HG02885 (cell line): ENCODE data around the gene EIPR1.
"Not testable (repeated sequence)": the region's sequence is repeated elsewhere in the genome, so short reads cannot be mapped to it uniquely, and the experiment has no call there.

Experiments used
- ATAC-seq: cut with Tn5 transposase; IDR thresholded peaks from one replicate; pipeline ENCODE4 v1.9.1; 2021; ENCODE audit warnings: mild to moderate bottlenecking; ENCODE audit not compliant: unreplicated experiment, poor library complexity

Gene EIPR1

GRCh38 chr2:3184167-3184566, 193.5 kb downstream of the EIPR1 start:
- ATAC-seq = no peak

- no peak for ATAC-seq
These were observed 193.9 kb downstream of the EIPR1 start for GRCh38 chr2:3183766-3184165.

GRCh38 chr2:3182848-3183247, 194.8 kb downstream of the EIPR1 start:
- ATAC-seq = no peak

GRCh38 chr2:3181416-3182010, 196.1 kb downstream of the EIPR1 start:
- no peak for ATAC-seq

GRCh38 chr2:3180909-3181221, 196.8 kb downstream of the EIPR1 start:
- ATAC-seq = not testable (repeated sequence)

GRCh38 chr2:3180082-3180908, 197.3 kb downstream of the EIPR1 start:
- no peak for ATAC-seq

GRCh38 chr2:3179626-3180025, 198.0 kb downstream of the EIPR1 start:
- ATAC-seq = no peak

GRCh38 chr2:3179208-3179607, 198.4 kb downstream of the EIPR1 start:
- ATAC-seq = no peak

- ATAC-seq = no peak
These were observed 199.0 kb downstream of the EIPR1 start for GRCh38 chr2:3178578-3179031.

- ATAC-seq = no peak
These were observed 199.6 kb downstream of the EIPR1 start for GRCh38 chr2:3177891-3178577.

GRCh38 chr2:3176869-3177255, 200.8 kb downstream of the EIPR1 start:
- ATAC-seq = no peak

- no peak for ATAC-seq
These were observed 201.3 kb downstream of the EIPR1 start for GRCh38 chr2:3176071-3176868.

- no peak for ATAC-seq
These were observed 202.1 kb downstream of the EIPR1 start for GRCh38 chr2:3175568-3175955.

- no peak for ATAC-seq
These were observed 202.7 kb downstream of the EIPR1 start for GRCh38 chr2:3174626-3175567.

GRCh38 chr2:3173031-3173430, 204.6 kb downstream of the EIPR1 start:
- no peak for ATAC-seq

- ATAC-seq = no peak
These were observed 205.2 kb downstream of the EIPR1 start for GRCh38 chr2:3172265-3172935.

GRCh38 chr2:3171564-3172264, 205.9 kb downstream of the EIPR1 start:
- ATAC-seq = no peak

GRCh38 chr2:3170792-3171455, 206.7 kb downstream of the EIPR1 start:
- ATAC-seq = no peak
